HUES6 (cell line): ENCODE results near the gene AR.

Experiments
- H3K27ac ChIP-seq: 2 replicates; pipeline ENCODE4 v1.7.0; 2013; ENCODE audit warnings: low read depth, mild to moderate bottlenecking, low read length, inconsistent platforms
- H3K27me3 ChIP-seq: 2 replicates; pipeline ENCODE4 v1.6.1; 2013; ENCODE audit warnings: low read length; ENCODE audit not compliant: control insufficient read depth, insufficient read depth
- H3K36me3 ChIP-seq: 2 replicates; pipeline ENCODE4 v1.6.1; 2013; ENCODE audit warnings: low read length; ENCODE audit not compliant: control insufficient read depth, insufficient read depth
- H3K4me1 ChIP-seq: 2 replicates; pipeline ENCODE4 v1.6.1; 2013; ENCODE audit warnings: low read length; ENCODE audit not compliant: control insufficient read depth, insufficient read depth
- H3K4me3 ChIP-seq: 2 replicates; pipeline ENCODE4 v1.5.1; 2013; ENCODE audit warnings: low read depth, low read length
- H3K9ac ChIP-seq: one replicate; pipeline ENCODE4 v1.6.1; 2013; ENCODE audit warnings: mild to moderate bottlenecking, low read length
- H3K9me3 ChIP-seq: 2 replicates; pipeline ENCODE4 v1.6.1; 2013; ENCODE audit warnings: low read depth, low read length; ENCODE audit not compliant: control insufficient read depth, insufficient read depth

AR gene

GRCh38 chrX:67543818-67544217 is at the start of gene AR:
Gene AR (plus strand): TSS chrX:67544021. CDS start chrX:67545147, 1,126 bp downstream.
- H3K9ac ChIP-seq: peak within 1 kb of the TSS; percentile 66
- no peaks in the 10 kb centered on the region; the same call in 1 of the 2 replicates for H3K9me3 ChIP-seq
- H3K27me3 ChIP-seq: peaks cover 30% of the 10 kb centered on the region
- no peaks in the 10 kb centered on the region for H3K36me3 ChIP-seq
- H3K4me1 ChIP-seq: peaks cover 24% of the 10 kb centered on the region
- H3K4me3 ChIP-seq: peak within 1 kb of the TSS; percentile 70
- H3K27ac ChIP-seq: peak within 1 kb of the TSS; percentile 56; the same call in 1 of the 2 replicates

GRCh38 chrX:67500617-67501016 is 43.2 kb upstream of the AR start:
- no peak overlapping the region for H3K27ac ChIP-seq
- no peaks in the 10 kb centered on the region for H3K36me3 ChIP-seq
- H3K4me3 ChIP-seq: no peak overlapping the region
- H3K4me1 ChIP-seq: no peaks in the 10 kb centered on the region
- H3K27me3 ChIP-seq: no peaks in the 10 kb centered on the region
- peaks cover 15% of the 10 kb centered on the region; the same call in 1 of the 2 replicates for H3K9me3 ChIP-seq
- H3K9ac ChIP-seq: no peak overlapping the region

GRCh38 chrX:67503004-67503403 is 40.8 kb upstream of the AR start:
- Histone ChIP-seq H3K27me3 (no peaks in the 10 kb centered on the region), H3K9ac (no peak overlapping the region), H3K4me3 (no peak overlapping the region), H3K9me3 (peaks cover 15% of the 10 kb centered on the region; the same call in 1 of the 2 replicates), H3K4me1 (no peaks in the 10 kb centered on the region), H3K27ac (no peak overlapping the region), H3K36me3 (no peaks in the 10 kb centered on the region)

GRCh38 chrX:67503453-67503852 is 40.4 kb upstream of the AR start:
- Histone ChIP-seq H3K36me3 (no peaks in the 10 kb centered on the region), H3K4me1 (no peaks in the 10 kb centered on the region), H3K27ac (no peak overlapping the region), H3K4me3 (no peak overlapping the region), H3K9ac (no peak overlapping the region), H3K9me3 (peaks cover 15% of the 10 kb centered on the region; the same call in 1 of the 2 replicates), H3K27me3 (no peaks in the 10 kb centered on the region)

GRCh38 chrX:67520671-67521070 is 23.1 kb upstream of the AR start:
- Histone ChIP-seq H3K4me3 (no peak overlapping the region), H3K9me3 (peaks cover 11% of the 10 kb centered on the region; the same call in 1 of the 2 replicates), H3K36me3 (no peaks in the 10 kb centered on the region), H3K27ac (no peak overlapping the region), H3K9ac (no peak overlapping the region), H3K27me3 (no peaks in the 10 kb centered on the region), H3K4me1 (peaks cover 6% of the 10 kb centered on the region)

- Histone ChIP-seq H3K27ac (no peak overlapping the region), H3K9me3 (peaks cover 3% of the 10 kb centered on the region; the same call in 1 of the 2 replicates), H3K36me3 (no peaks in the 10 kb centered on the region), H3K9ac (no peak overlapping the region), H3K4me1 (peaks cover 6% of the 10 kb centered on the region), H3K4me3 (no peak overlapping the region), H3K27me3 (no peaks in the 10 kb centered on the region)
These were observed 20.7 kb upstream of the AR start for GRCh38 chrX:67523002-67523681.

- H3K4me1 ChIP-seq: peaks cover 6% of the 10 kb centered on the region
- no peak overlapping the region for H3K4me3 ChIP-seq
- H3K9ac ChIP-seq: no peak overlapping the region
- no peaks in the 10 kb centered on the region for H3K36me3 ChIP-seq
- no peaks in the 10 kb centered on the region for H3K27me3 ChIP-seq
- H3K27ac ChIP-seq: no peak overlapping the region
- no peaks in the 10 kb centered on the region; the same call in 1 of the 2 replicates for H3K9me3 ChIP-seq
These were observed 19.9 kb upstream of the AR start for GRCh38 chrX:67523932-67524331.

GRCh38 chrX:67524428-67524827 is 19.4 kb upstream of the AR start:
- Histone ChIP-seq H3K4me3 (no peak overlapping the region), H3K9me3 (no peaks in the 10 kb centered on the region; the same call in 1 of the 2 replicates), H3K36me3 (no peaks in the 10 kb centered on the region), H3K27ac (no peak overlapping the region), H3K9ac (no peak overlapping the region), H3K4me1 (peaks cover 6% of the 10 kb centered on the region), H3K27me3 (no peaks in the 10 kb centered on the region)

GRCh38 chrX:67524950-67525691 is 18.7 kb upstream of the AR start:
- H3K27ac ChIP-seq: no peak overlapping the region
- no peak overlapping the region for H3K4me3 ChIP-seq
- H3K4me1 ChIP-seq: peaks cover 6% of the 10 kb centered on the region
- no peaks in the 10 kb centered on the region for H3K36me3 ChIP-seq
- no peak overlapping the region for H3K9ac ChIP-seq
- H3K9me3 ChIP-seq: no peaks in the 10 kb centered on the region; the same call in 1 of the 2 replicates
- no peaks in the 10 kb centered on the region for H3K27me3 ChIP-seq

GRCh38 chrX:67536564-67536963 is 7.3 kb upstream of the AR start:
- no peaks in the 10 kb centered on the region for H3K27me3 ChIP-seq
- H3K27ac ChIP-seq: no peak overlapping the region
- no peak overlapping the region for H3K9ac ChIP-seq
- peaks cover 4% of the 10 kb centered on the region; the same call in 1 of the 2 replicates for H3K9me3 ChIP-seq
- no peaks in the 10 kb centered on the region for H3K4me1 ChIP-seq
- H3K36me3 ChIP-seq: no peaks in the 10 kb centered on the region
- no peak overlapping the region for H3K4me3 ChIP-seq

GRCh38 chrX:67538383-67538782 is 5.4 kb upstream of the AR start:
- Histone ChIP-seq H3K27me3 (peaks cover 2% of the 10 kb centered on the region; the same call in 1 of the 2 replicates), H3K4me3 (no peak overlapping the region), H3K36me3 (no peaks in the 10 kb centered on the region), H3K4me1 (peaks cover 6% of the 10 kb centered on the region), H3K9ac (no peak overlapping the region), H3K9me3 (peaks cover 3% of the 10 kb centered on the region; the same call in 1 of the 2 replicates), H3K27ac (no peak overlapping the region)
